ENCODE results near the gene RGS13. TPM values are rescaled to one million over a fixed set of nuclear protein-coding genes. Genes with fewer than 3 reads are reported as not detected.
"Not testable (repeated sequence)": the region's sequence is repeated elsewhere in the genome, so short reads cannot be mapped to it uniquely, and the experiment has no call there.

Gene RGS13
- total RNA-seq, 1 donor from 2014 or later: 0.60 TPM

DNA sequence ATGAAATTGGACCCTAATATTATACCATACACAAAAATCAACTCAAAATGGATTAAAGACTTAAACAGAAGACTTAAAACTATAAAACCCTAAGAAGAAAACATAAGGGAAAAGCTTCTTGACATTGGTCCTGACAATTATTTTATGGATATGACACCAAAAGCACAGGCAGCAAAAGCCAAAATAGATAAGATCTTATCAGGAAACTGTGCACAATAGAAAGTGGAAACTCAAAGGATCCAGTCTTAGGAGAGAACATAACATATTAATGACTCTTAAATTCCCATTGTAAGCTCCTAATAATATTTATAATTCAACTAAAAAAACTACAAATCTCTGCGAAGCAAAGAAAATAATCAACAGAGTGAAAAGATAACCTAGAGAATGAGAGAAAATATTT is 39.8 kb downstream of the RGS13 start:
- H3K9me3 Mint-ChIP-seq: no peaks in the 10 kb centered on the region
- H3K36me3 Mint-ChIP-seq (ENCODE audit: low read depth): no peaks in the 10 kb centered on the region
- POLR2A ChIA-PET: interaction anchor here (0.7 kb wide), 1 partner anchor 95 kb away, joined by 4 read pairs; no protein-coding TSS in a partner anchor
- no peak overlapping the region for H3K27ac Mint-ChIP-seq
- ATAC-seq (ENCODE audit: low read depth) (no peak), DNase-seq (no peak)
- CTCF ChIA-PET: no interaction called here
- intact Hi-C loops (cut with micrococcal nuclease): no loop called here
- no peaks in the 10 kb centered on the region for H3K4me1 Mint-ChIP-seq
- peaks cover 2% of the 10 kb centered on the region for H3K27me3 Mint-ChIP-seq
- TF ChIP-seq CTCF (IDR thresholded peaks at IDR 0.05): no peak
- H3K4me3 Mint-ChIP-seq: no peak overlapping the region

DNA sequence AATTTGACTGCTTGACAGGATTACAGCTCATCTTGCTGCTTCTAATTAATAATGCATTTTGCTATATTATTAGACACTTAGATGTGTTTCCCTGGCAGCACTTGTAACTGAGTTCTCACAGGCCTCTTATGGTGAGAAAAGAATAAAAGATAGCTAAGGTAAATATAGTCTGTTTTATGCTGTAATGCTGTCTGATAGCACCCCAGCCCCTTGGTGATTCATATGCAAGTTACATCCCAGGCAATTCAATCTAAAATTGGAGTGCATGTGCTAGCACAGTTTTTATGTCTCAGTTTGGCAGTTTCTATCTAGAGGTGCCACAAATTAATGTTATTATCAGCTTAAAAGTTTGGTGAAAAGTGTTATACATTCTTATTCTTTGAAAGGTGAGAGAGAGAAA is 42.2 kb downstream of the RGS13 start:
- CTCF ChIA-PET: no interaction called here
- POLR2A ChIA-PET: no interaction called here
- no peak for TF ChIP-seq CTCF (IDR thresholded peaks at IDR 0.05)
- no peak overlapping the region for H3K27ac Mint-ChIP-seq
- no peaks in the 10 kb centered on the region for H3K36me3 Mint-ChIP-seq (ENCODE audit: low read depth)
- no peak for ATAC-seq (ENCODE audit: low read depth)
- H3K9me3 Mint-ChIP-seq: no peaks in the 10 kb centered on the region
- DNase-seq: no peak
- no peak overlapping the region for H3K4me3 Mint-ChIP-seq
- H3K4me1 Mint-ChIP-seq: no peaks in the 10 kb centered on the region
- H3K27me3 Mint-ChIP-seq: no peaks in the 10 kb centered on the region
- intact Hi-C loops (cut with micrococcal nuclease): no loop called here

DNA sequence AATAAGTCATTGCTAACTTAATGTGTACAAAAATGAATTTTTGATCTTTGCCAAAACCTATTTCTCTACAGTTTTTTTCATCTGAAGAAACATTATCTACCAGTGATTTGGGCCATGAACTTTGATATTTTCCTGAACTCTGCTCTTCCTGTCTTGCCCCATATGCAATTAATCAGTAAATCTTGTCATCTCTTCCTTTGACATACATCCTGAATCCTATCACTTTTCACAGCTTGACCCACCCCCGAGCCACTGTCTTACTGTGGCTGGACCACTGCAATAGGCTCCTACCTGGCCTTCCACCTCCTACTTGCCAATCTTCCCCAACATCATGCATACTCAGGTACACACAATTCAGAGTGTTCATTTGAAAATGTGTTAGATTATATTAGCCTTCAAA is 46.4 kb downstream of the RGS13 start:
- Mint-ChIP-seq H3K36me3 (ENCODE audit: low read depth) (no peaks in the 10 kb centered on the region), H3K27ac (no peak overlapping the region), H3K4me1 (no peaks in the 10 kb centered on the region), H3K9me3 (peaks cover 3% of the 10 kb centered on the region), H3K27me3 (no peaks in the 10 kb centered on the region), H3K4me3 (no peak overlapping the region)
- intact Hi-C loops (cut with micrococcal nuclease): no loop called here
- TF ChIP-seq CTCF (IDR thresholded peaks at IDR 0.05): no peak
- ATAC-seq (ENCODE audit: low read depth) (no peak), DNase-seq (no peak)
- POLR2A ChIA-PET: no interaction called here
- CTCF ChIA-PET: no interaction called here

GRCh38 chr1:192683081-192683480 is 47.1 kb downstream of the RGS13 start:
- H3K4me1 Mint-ChIP-seq: not testable (repeated sequence)

GRCh38 chr1:192689459-192689858 is 53.5 kb downstream of the RGS13 start:
- ATAC-seq (ENCODE audit: low read depth) (no peak), DNase-seq (no peak)
- no peak overlapping the region for H3K27ac Mint-ChIP-seq
- H3K36me3 Mint-ChIP-seq (ENCODE audit: low read depth): no peaks in the 10 kb centered on the region
- peaks cover 5% of the 10 kb centered on the region for H3K27me3 Mint-ChIP-seq
- no peak overlapping the region for H3K4me3 Mint-ChIP-seq
- no peaks in the 10 kb centered on the region for H3K4me1 Mint-ChIP-seq
- intact Hi-C loops (cut with micrococcal nuclease): no loop called here
- ChIA-PET POLR2A (no interaction called here), CTCF (no interaction called here)
- H3K9me3 Mint-ChIP-seq: peaks cover 6% of the 10 kb centered on the region
- TF ChIP-seq CTCF (IDR thresholded peaks at IDR 0.05): no peak

More at GRCh38 chr1:192683081-192683480, 47.1 kb downstream of the RGS13 start:
- H3K27me3 Mint-ChIP-seq; ATAC-seq (ENCODE audit: low read depth); POLR2A ChIA-PET; H3K9me3 Mint-ChIP-seq; H3K4me3 Mint-ChIP-seq; intact Hi-C loops (cut with micrococcal nuclease); H3K27ac Mint-ChIP-seq; DNase-seq; H3K36me3 Mint-ChIP-seq (ENCODE audit: low read depth); CTCF ChIA-PET: not testable (repeated sequence)

GRCh38 chr1:192691041-192691440 is 55.1 kb downstream of the RGS13 start:
- CTCF ChIA-PET: no interaction called here
- no peak for TF ChIP-seq CTCF (IDR thresholded peaks at IDR 0.05)
- H3K27ac Mint-ChIP-seq: no peak overlapping the region
- H3K9me3 Mint-ChIP-seq: peaks cover 3% of the 10 kb centered on the region
- H3K4me3 Mint-ChIP-seq: no peak overlapping the region
- H3K36me3 Mint-ChIP-seq (ENCODE audit: low read depth): no peaks in the 10 kb centered on the region
- intact Hi-C loops (cut with micrococcal nuclease): no loop called here
- H3K4me1 Mint-ChIP-seq: no peaks in the 10 kb centered on the region
- no peak for ATAC-seq (ENCODE audit: low read depth)
- DNase-seq: no peak
- POLR2A ChIA-PET: no interaction called here
- H3K27me3 Mint-ChIP-seq: peaks cover 5% of the 10 kb centered on the region

Measured in activated B cell treated with CpG ODN at 0.5 μM for 24 hours (primary cell).